ENCODE results near the gene ZNF329. TPM values are rescaled to one million over a fixed set of nuclear protein-coding genes. Genes with fewer than 3 reads are reported as not detected.

The ZNF329 gene
- total and polyA plus RNA-seq, 7 experiments from 2014 or later: 2.8 to 17.1 (median 12.6) TPM

GRCh38 chr19:58134244-58134643, 16.3 kb downstream of the ZNF329 start:
- H3K36me3 ChIP-seq (ENCODE audit: control insufficient read depth in 2 of 3, insufficient read depth in 3 of 3, low read length in 3 of 3): peaks cover 9 to 98% (median 11%) of the 10 kb centered on the region in 3 experiments
- Mint-ChIP-seq H3K4me3 (peak overlapping the region in 2 of 10 donors; percentile 9 to 39), H3K27me3 (no peaks in the 10 kb centered on the region), H3K27ac (no peak overlapping the region), H3K36me3 (peaks cover 45 to 94% (median 85%) of the 10 kb centered on the region in 5 donors), H3K4me1 (peaks cover 0 to 7% (median 0%) of the 10 kb centered on the region in 7 donors), H3K9me3 (peaks cover 14 to 97% (median 78%) of the 10 kb centered on the region in 11 donors)
- CTCF ChIA-PET: interaction anchor here (0.6 kb wide), 1 partner anchor 250 kb away, joined by 4 read pairs; no protein-coding TSS in a partner anchor
- no peak overlapping the region for H3K27ac ChIP-seq (ENCODE audit: low read depth, low read length)
- no peaks in the 10 kb centered on the region for H3K4me1 ChIP-seq (ENCODE audit: control insufficient read depth in 2 of 2, insufficient read depth in 2 of 2, low read length in 2 of 2)
- H3K4me3 ChIP-seq (ENCODE audit: low read length): no peak overlapping the region
- H3K27me3 ChIP-seq (ENCODE audit: control insufficient read depth in 2 of 2, insufficient read depth in 2 of 2, low read length in 2 of 2): no peaks in the 10 kb centered on the region
- ATAC-seq: no peak
- intact Hi-C loops (cut with micrococcal nuclease): no loop called here
- H3K9me3 ChIP-seq (ENCODE audit: control insufficient read depth in 2 of 3, low read length in 3 of 3): peaks cover 8 to 86% (median 47%) of the 10 kb centered on the region in 3 experiments
- no peak for DNase-seq
- POLR2A ChIA-PET: interaction anchor here (0.7 kb wide), 1 partner anchor 498 kb away, joined by 3 read pairs; no protein-coding TSS in a partner anchor

- no peak overlapping the region for H3K27ac ChIP-seq (ENCODE audit: low read depth, low read length)
- ChIA-PET CTCF (no interaction called here), POLR2A (interaction anchor here (0.6 kb wide), 1 partner anchor 177 kb away, joined by 7 read pairs; no protein-coding TSS in a partner anchor)
- Mint-ChIP-seq H3K27ac (no peak overlapping the region), H3K36me3 (peaks cover 31 to 84% (median 64%) of the 10 kb centered on the region in 5 donors), H3K4me3 (peak overlapping the region in 1 of 10 donors; percentile 13), H3K27me3 (no peaks in the 10 kb centered on the region), H3K4me1 (peaks cover 0 to under 1% (median 0%) of the 10 kb centered on the region in 7 donors), H3K9me3 (peaks cover 10 to 97% (median 86%) of the 10 kb centered on the region in 11 donors)
- peaks cover 28 to 98% (median 66%) of the 10 kb centered on the region in 3 experiments for H3K9me3 ChIP-seq (ENCODE audit: control insufficient read depth in 2 of 3, low read length in 3 of 3)
- no peaks in the 10 kb centered on the region for H3K4me1 ChIP-seq (ENCODE audit: control insufficient read depth in 2 of 2, insufficient read depth in 2 of 2, low read length in 2 of 2)
- ATAC-seq (no peak), DNase-seq (no peak)
- no peaks in the 10 kb centered on the region for H3K27me3 ChIP-seq (ENCODE audit: control insufficient read depth in 2 of 2, insufficient read depth in 2 of 2, low read length in 2 of 2)
- H3K36me3 ChIP-seq (ENCODE audit: control insufficient read depth in 2 of 3, insufficient read depth in 3 of 3, low read length in 3 of 3): peaks cover 19 to 70% (median 19%) of the 10 kb centered on the region in 3 experiments
- peak overlapping the region; percentile 10 for H3K4me3 ChIP-seq (ENCODE audit: low read length)
- intact Hi-C loops (cut with micrococcal nuclease): no loop called here
Measured at GRCh38 chr19:58129284-58129683, 21.3 kb downstream of the ZNF329 start.

DNA sequence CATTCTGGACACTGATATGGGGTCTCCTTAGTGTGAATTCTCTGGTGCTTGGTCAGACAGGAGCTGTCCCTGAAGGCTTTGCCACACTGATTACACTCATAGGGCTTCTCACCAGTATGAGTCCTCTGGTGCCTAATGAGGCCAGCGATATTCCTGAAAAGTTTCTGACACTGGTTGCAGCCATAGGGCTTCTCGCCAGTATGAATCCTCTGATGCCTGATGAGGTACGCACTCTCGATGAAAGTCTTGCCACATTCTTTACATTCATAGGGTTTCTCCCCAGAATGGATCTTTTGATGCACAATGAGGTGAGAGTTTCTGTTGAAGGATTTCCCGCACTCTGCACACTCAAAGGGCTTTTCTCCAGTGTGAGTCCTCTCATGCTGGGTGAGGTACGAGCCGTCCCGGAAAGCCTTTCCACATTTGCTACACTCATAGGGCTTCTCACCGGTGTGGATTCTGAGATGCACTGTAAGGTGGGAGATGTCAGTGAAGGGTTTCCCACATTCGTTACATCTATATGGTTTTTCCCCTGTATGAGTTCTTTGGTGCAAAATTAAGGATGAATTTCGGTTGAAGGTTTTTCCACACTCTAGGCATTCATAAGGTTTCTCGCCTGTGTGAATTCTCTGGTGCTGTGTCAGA, 22.4 kb downstream of the ZNF329 start:
- no peaks in the 10 kb centered on the region for H3K27me3 ChIP-seq (ENCODE audit: control insufficient read depth in 2 of 2, insufficient read depth in 2 of 2, low read length in 2 of 2)
- Mint-ChIP-seq H3K9me3 (peaks cover 7 to 97% (median 86%) of the 10 kb centered on the region in 11 donors), H3K36me3 (peaks cover 24 to 78% (median 59%) of the 10 kb centered on the region in 5 donors), H3K4me1 (no peaks in the 10 kb centered on the region), H3K27me3 (no peaks in the 10 kb centered on the region), H3K4me3 (no peak overlapping the region), H3K27ac (no peak overlapping the region)
- ATAC-seq (no peak), DNase-seq (no peak)
- H3K4me3 ChIP-seq (ENCODE audit: low read length): peak overlapping the region; percentile 10
- H3K9me3 ChIP-seq (ENCODE audit: control insufficient read depth in 2 of 3, low read length in 3 of 3): peaks cover 28 to 98% (median 64%) of the 10 kb centered on the region in 3 experiments
- no peak overlapping the region for H3K27ac ChIP-seq (ENCODE audit: low read depth, low read length)
- H3K36me3 ChIP-seq (ENCODE audit: control insufficient read depth in 2 of 3, insufficient read depth in 3 of 3, low read length in 3 of 3): peaks cover 19 to 58% (median 19%) of the 10 kb centered on the region in 3 experiments
- POLR2A ChIA-PET: no interaction called here
- intact Hi-C loops (cut with micrococcal nuclease): no loop called here
- H3K4me1 ChIP-seq (ENCODE audit: control insufficient read depth in 2 of 2, insufficient read depth in 2 of 2, low read length in 2 of 2): no peaks in the 10 kb centered on the region
- CTCF ChIA-PET: no interaction called here

GRCh38 chr19:58123354-58123753, 27.2 kb downstream of the ZNF329 start:
- no peak for ATAC-seq
- intact Hi-C loops (cut with micrococcal nuclease): no loop called here
- Histone ChIP-seq H3K27ac (ENCODE audit: low read depth, low read length) (no peak overlapping the region), H3K27me3 (ENCODE audit: control insufficient read depth in 2 of 2, insufficient read depth in 2 of 2, low read length in 2 of 2) (no peaks in the 10 kb centered on the region), H3K4me1 (ENCODE audit: control insufficient read depth in 2 of 2, insufficient read depth in 2 of 2, low read length in 2 of 2) (no peaks in the 10 kb centered on the region), H3K36me3 (ENCODE audit: control insufficient read depth in 2 of 3, insufficient read depth in 3 of 3, low read length in 3 of 3) (peaks cover under 1 to 11% (median 9%) of the 10 kb centered on the region in 3 experiments), H3K4me3 (ENCODE audit: low read length) (no peak overlapping the region), H3K9me3 (ENCODE audit: control insufficient read depth in 2 of 3, low read length in 3 of 3) (peaks cover 19 to 93% (median 55%) of the 10 kb centered on the region in 3 experiments)
- H3K4me3 Mint-ChIP-seq: no peak overlapping the region
- H3K36me3 Mint-ChIP-seq: peaks cover 23 to 63% (median 35%) of the 10 kb centered on the region in 5 donors
- ChIA-PET POLR2A (interaction anchor here (0.6 kb wide), 1 partner anchor 153 kb away, joined by 5 read pairs; no protein-coding TSS in a partner anchor), CTCF (no interaction called here)
- DNase-seq: no peak
- peaks cover 0 to 13% (median 0%) of the 10 kb centered on the region in 5 donors for H3K27me3 Mint-ChIP-seq
- peaks cover 0 to 3% (median 0%) of the 10 kb centered on the region in 7 donors for H3K4me1 Mint-ChIP-seq
- peaks cover 16 to 100% (median 82%) of the 10 kb centered on the region in 11 donors for H3K9me3 Mint-ChIP-seq
- H3K27ac Mint-ChIP-seq: no peak overlapping the region

DNA sequence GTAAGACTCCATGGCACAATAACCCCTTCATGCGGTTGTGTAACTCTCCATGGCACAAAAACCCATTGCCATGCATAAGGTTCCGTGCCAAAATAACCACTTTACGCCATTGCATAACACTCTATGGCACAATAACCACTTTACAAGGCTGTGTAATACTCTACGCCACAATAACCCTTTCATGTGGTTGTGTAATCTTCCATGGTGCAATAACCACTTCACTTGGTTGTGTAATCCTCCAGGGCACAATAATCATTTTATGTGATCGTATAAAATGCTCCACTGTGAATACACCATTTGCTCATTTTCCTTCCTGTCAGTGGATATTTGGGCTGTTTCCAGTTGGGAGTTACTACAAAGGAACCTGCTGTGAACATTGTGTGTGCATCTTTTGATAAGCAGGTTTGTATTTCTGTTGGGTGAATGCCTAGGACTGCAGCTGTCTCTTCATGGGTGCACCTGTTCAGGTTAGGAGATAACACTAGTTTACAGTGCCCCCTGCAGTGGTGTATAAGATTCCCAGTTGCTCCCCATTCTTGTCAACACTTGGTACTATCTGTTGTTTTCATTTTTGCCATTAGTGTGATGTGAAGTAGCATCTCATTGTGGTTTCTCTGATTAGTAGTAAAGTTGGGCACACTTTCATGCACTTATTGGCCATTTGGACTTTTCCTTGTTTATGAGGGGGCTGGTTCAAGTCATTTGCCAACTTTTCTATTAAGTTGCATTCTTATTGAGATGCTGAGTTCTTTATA, 31.4 kb downstream of the ZNF329 start:
- H3K36me3 Mint-ChIP-seq: peaks cover 17 to 60% (median 31%) of the 10 kb centered on the region in 5 donors
- intact Hi-C loops (cut with micrococcal nuclease): no loop called here

DNA sequence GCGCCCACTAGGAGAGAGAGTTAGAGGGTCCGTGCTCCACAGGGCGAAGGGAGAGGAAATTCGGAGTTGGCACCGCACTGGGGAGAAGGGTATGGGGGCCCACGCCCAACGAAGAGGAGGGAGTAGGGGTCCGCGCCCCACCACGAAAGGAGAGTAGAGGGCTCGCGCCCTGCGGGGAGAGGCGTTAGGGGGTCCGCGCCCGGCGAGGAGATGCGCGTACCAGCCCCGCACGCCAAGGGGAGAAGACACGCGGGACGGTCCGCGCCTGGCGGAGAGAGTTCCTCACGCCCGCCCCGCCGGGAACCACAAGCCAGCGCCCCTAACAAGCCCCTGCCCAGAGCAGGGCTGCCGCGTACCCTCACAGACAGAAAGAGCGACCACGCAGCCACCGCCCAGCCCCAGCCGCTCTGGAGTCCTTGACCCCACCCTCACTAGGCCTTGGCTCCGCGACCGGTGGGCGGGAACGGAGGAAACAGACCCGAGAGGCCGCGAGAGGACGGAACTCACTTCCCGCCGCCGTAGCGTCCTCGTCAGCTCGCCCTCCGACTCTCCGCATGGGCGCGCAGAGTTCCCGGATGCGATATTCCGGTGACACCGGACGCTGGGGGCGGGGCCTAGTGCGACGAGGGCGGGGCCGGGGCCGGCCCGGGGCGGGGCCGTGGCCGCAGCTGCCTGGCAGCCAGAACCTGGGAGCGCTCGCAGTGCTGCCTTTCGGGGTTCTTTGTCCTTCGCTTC, 32.6 kb downstream of the ZNF329 start:
- Mint-ChIP-seq H3K27me3 (peaks cover 0 to 40% (median 18%) of the 10 kb centered on the region in 5 donors), H3K27ac (peak overlapping the region in 2 of 9 donors; percentile 18 to 20), H3K36me3 (peaks cover 17 to 56% (median 26%) of the 10 kb centered on the region in 5 donors), H3K9me3 (peaks cover 16 to 98% (median 77%) of the 10 kb centered on the region in 11 donors), H3K4me3 (peak overlapping the region in 2 of 10 donors; percentile 36 to 72), H3K4me1 (peaks cover 0 to 8% (median 0%) of the 10 kb centered on the region in 7 donors)
- POLR2A ChIA-PET: no interaction called here
- Histone ChIP-seq H3K4me3 (ENCODE audit: low read length) (no peak overlapping the region), H3K36me3 (ENCODE audit: control insufficient read depth in 2 of 3, insufficient read depth in 3 of 3, low read length in 3 of 3) (no peaks in the 10 kb centered on the region), H3K4me1 (ENCODE audit: control insufficient read depth in 2 of 2, insufficient read depth in 2 of 2, low read length in 2 of 2) (no peaks in the 10 kb centered on the region), H3K9me3 (ENCODE audit: control insufficient read depth in 2 of 3, low read length in 3 of 3) (peaks cover 7 to 83% (median 29%) of the 10 kb centered on the region in 3 experiments), H3K27ac (ENCODE audit: low read depth, low read length) (no peak overlapping the region), H3K27me3 (ENCODE audit: control insufficient read depth in 2 of 2, insufficient read depth in 2 of 2, low read length in 2 of 2) (no peaks in the 10 kb centered on the region)
- intact Hi-C loops (cut with micrococcal nuclease): no loop called here
- ATAC-seq (no peak), DNase-seq (no peak)
- CTCF ChIA-PET: no interaction called here

More for the DNA sequence above, 31.4 kb downstream of the ZNF329 start:
- ChIA-PET POLR2A (no interaction called here), CTCF (no interaction called here)
- Mint-ChIP-seq H3K4me1 (peaks cover 0 to 8% (median 0%) of the 10 kb centered on the region in 7 donors), H3K27ac (no peak overlapping the region), H3K27me3 (peaks cover 0 to 40% (median 18%) of the 10 kb centered on the region in 5 donors), H3K4me3 (peak overlapping the region in 4 of 10 donors; percentile 21 to 44 (median 32)), H3K9me3 (peaks cover 16 to 98% (median 79%) of the 10 kb centered on the region in 11 donors)
- H3K36me3 ChIP-seq (ENCODE audit: control insufficient read depth in 2 of 3, insufficient read depth in 3 of 3, low read length in 3 of 3): no peaks in the 10 kb centered on the region
- DNase-seq: no peak
- no peak overlapping the region for H3K27ac ChIP-seq (ENCODE audit: low read depth, low read length)
- no peak overlapping the region for H3K4me3 ChIP-seq (ENCODE audit: low read length)
- no peaks in the 10 kb centered on the region for H3K4me1 ChIP-seq (ENCODE audit: control insufficient read depth in 2 of 2, insufficient read depth in 2 of 2, low read length in 2 of 2)
- peaks cover 7 to 85% (median 40%) of the 10 kb centered on the region in 3 experiments for H3K9me3 ChIP-seq (ENCODE audit: control insufficient read depth in 2 of 3, low read length in 3 of 3)
- H3K27me3 ChIP-seq (ENCODE audit: control insufficient read depth in 2 of 2, insufficient read depth in 2 of 2, low read length in 2 of 2): no peaks in the 10 kb centered on the region
- ATAC-seq: no peak

All from naive thymus-derived CD4-positive, alpha-beta T cell (primary cell).